ENCODE results near the gene DDA1.

Gene DDA1

GRCh38 chr19:17320435-17320834 lies 11.1 kb downstream of the DDA1 start:
- no peak overlapping the region for H3K4me3 ChIP-seq (ENCODE audit: low read depth in 1 of 2, low read length in 2 of 2)
- no peak overlapping the region for H3K9ac ChIP-seq (ENCODE audit: low read length)
- peaks cover 0 to 4% of the 10 kb centered on the region in 2 donors for H3K27me3 ChIP-seq (ENCODE audit: control insufficient read depth in 1 of 2, insufficient read depth in 2 of 2, low read length in 2 of 2)
- H3K9me3 ChIP-seq (ENCODE audit: low read length): no peaks in the 10 kb centered on the region
- H3K4me1 ChIP-seq (ENCODE audit: insufficient read depth, low read length): no peaks in the 10 kb centered on the region
- no peak overlapping the region for H3K27ac ChIP-seq (ENCODE audit: low read depth, low read length)
- peaks cover 19% of the 10 kb centered on the region for H3K36me3 ChIP-seq (ENCODE audit: insufficient read depth, low read length)

- H3K36me3 ChIP-seq (ENCODE audit: insufficient read depth, low read length): peaks cover 13% of the 10 kb centered on the region
- no peak overlapping the region for H3K27ac ChIP-seq (ENCODE audit: low read depth, low read length)
- no peak overlapping the region for H3K9ac ChIP-seq (ENCODE audit: low read length)
- H3K4me3 ChIP-seq (ENCODE audit: low read depth in 1 of 2, low read length in 2 of 2): no peak overlapping the region
- H3K4me1 ChIP-seq (ENCODE audit: insufficient read depth, low read length): no peaks in the 10 kb centered on the region
- H3K9me3 ChIP-seq (ENCODE audit: low read length): no peaks in the 10 kb centered on the region
- peaks cover 0 to 4% of the 10 kb centered on the region in 2 donors for H3K27me3 ChIP-seq (ENCODE audit: control insufficient read depth in 1 of 2, insufficient read depth in 2 of 2, low read length in 2 of 2)
These were observed 12.5 kb downstream of the DDA1 start for GRCh38 chr19:17321655-17322489.

- Histone ChIP-seq H3K27me3 (ENCODE audit: control insufficient read depth in 1 of 2, insufficient read depth in 2 of 2, low read length in 2 of 2) (peaks cover 0 to 4% of the 10 kb centered on the region in 2 donors), H3K36me3 (ENCODE audit: insufficient read depth, low read length) (peaks cover 13% of the 10 kb centered on the region), H3K9ac (ENCODE audit: low read length) (no peak overlapping the region), H3K4me3 (ENCODE audit: low read depth in 1 of 2, low read length in 2 of 2) (no peak overlapping the region), H3K4me1 (ENCODE audit: insufficient read depth, low read length) (no peaks in the 10 kb centered on the region), H3K27ac (ENCODE audit: low read depth, low read length) (no peak overlapping the region), H3K9me3 (ENCODE audit: low read length) (no peaks in the 10 kb centered on the region)
These were observed 13.5 kb downstream of the DDA1 start for GRCh38 chr19:17322854-17323253.

GRCh38 chr19:17323300-17323963 lies 14.1 kb downstream of the DDA1 start:
- no peak overlapping the region for H3K9ac ChIP-seq (ENCODE audit: low read length)
- peaks cover 0 to 4% of the 10 kb centered on the region in 2 donors for H3K27me3 ChIP-seq (ENCODE audit: control insufficient read depth in 1 of 2, insufficient read depth in 2 of 2, low read length in 2 of 2)
- H3K4me1 ChIP-seq (ENCODE audit: insufficient read depth, low read length): no peaks in the 10 kb centered on the region
- H3K4me3 ChIP-seq (ENCODE audit: low read depth in 1 of 2, low read length in 2 of 2): no peak overlapping the region
- no peak overlapping the region for H3K27ac ChIP-seq (ENCODE audit: low read depth, low read length)
- no peaks in the 10 kb centered on the region for H3K9me3 ChIP-seq (ENCODE audit: low read length)
- peaks cover 13% of the 10 kb centered on the region for H3K36me3 ChIP-seq (ENCODE audit: insufficient read depth, low read length)

- Histone ChIP-seq H3K27ac (ENCODE audit: low read depth, low read length) (no peak overlapping the region), H3K9me3 (ENCODE audit: low read length) (no peaks in the 10 kb centered on the region), H3K4me1 (ENCODE audit: insufficient read depth, low read length) (no peaks in the 10 kb centered on the region), H3K27me3 (ENCODE audit: control insufficient read depth in 1 of 2, insufficient read depth in 2 of 2, low read length in 2 of 2) (peaks cover 0 to 7% of the 10 kb centered on the region in 2 donors), H3K36me3 (ENCODE audit: insufficient read depth, low read length) (peaks cover 13% of the 10 kb centered on the region), H3K4me3 (ENCODE audit: low read depth in 1 of 2, low read length in 2 of 2) (no peak overlapping the region), H3K9ac (ENCODE audit: low read length) (no peak overlapping the region)
These were observed 14.6 kb downstream of the DDA1 start for GRCh38 chr19:17323964-17324332.

GRCh38 chr19:17324357-17325114 lies 15.2 kb downstream of the DDA1 start:
- Histone ChIP-seq H3K9ac (ENCODE audit: low read length) (no peak overlapping the region), H3K4me3 (ENCODE audit: low read depth in 1 of 2, low read length in 2 of 2) (no peak overlapping the region), H3K27ac (ENCODE audit: low read depth, low read length) (no peak overlapping the region), H3K27me3 (ENCODE audit: control insufficient read depth in 1 of 2, insufficient read depth in 2 of 2, low read length in 2 of 2) (peaks cover 0 to 13% of the 10 kb centered on the region in 2 donors), H3K36me3 (ENCODE audit: insufficient read depth, low read length) (peaks cover 13% of the 10 kb centered on the region), H3K9me3 (ENCODE audit: low read length) (no peaks in the 10 kb centered on the region), H3K4me1 (ENCODE audit: insufficient read depth, low read length) (no peaks in the 10 kb centered on the region)

GRCh38 chr19:17325133-17325532 lies 15.8 kb downstream of the DDA1 start:
- Histone ChIP-seq H3K27me3 (ENCODE audit: control insufficient read depth in 1 of 2, insufficient read depth in 2 of 2, low read length in 2 of 2) (peaks cover 0 to 19% of the 10 kb centered on the region in 2 donors), H3K36me3 (ENCODE audit: insufficient read depth, low read length) (peaks cover 7% of the 10 kb centered on the region), H3K4me3 (ENCODE audit: low read depth in 1 of 2, low read length in 2 of 2) (no peak overlapping the region), H3K27ac (ENCODE audit: low read depth, low read length) (no peak overlapping the region), H3K9me3 (ENCODE audit: low read length) (no peaks in the 10 kb centered on the region), H3K4me1 (ENCODE audit: insufficient read depth, low read length) (no peaks in the 10 kb centered on the region), H3K9ac (ENCODE audit: low read length) (no peak overlapping the region)

- H3K9ac ChIP-seq (ENCODE audit: low read length): no peak overlapping the region
- no peak overlapping the region for H3K27ac ChIP-seq (ENCODE audit: low read depth, low read length)
- H3K36me3 ChIP-seq (ENCODE audit: insufficient read depth, low read length): no peaks in the 10 kb centered on the region
- H3K27me3 ChIP-seq (ENCODE audit: control insufficient read depth in 1 of 2, insufficient read depth in 2 of 2, low read length in 2 of 2): peaks cover 0 to 27% of the 10 kb centered on the region in 2 donors
- no peak overlapping the region for H3K4me3 ChIP-seq (ENCODE audit: low read depth in 1 of 2, low read length in 2 of 2)
- H3K4me1 ChIP-seq (ENCODE audit: insufficient read depth, low read length): no peaks in the 10 kb centered on the region
- H3K9me3 ChIP-seq (ENCODE audit: low read length): no peaks in the 10 kb centered on the region
These were observed 16.7 kb downstream of the DDA1 start for GRCh38 chr19:17325881-17326594.

GRCh38 chr19:17326595-17326966 lies 17.2 kb downstream of the DDA1 start:
- Histone ChIP-seq H3K27ac (ENCODE audit: low read depth, low read length) (no peak overlapping the region), H3K9me3 (ENCODE audit: low read length) (no peaks in the 10 kb centered on the region), H3K36me3 (ENCODE audit: insufficient read depth, low read length) (no peaks in the 10 kb centered on the region), H3K4me3 (ENCODE audit: low read depth in 1 of 2, low read length in 2 of 2) (no peak overlapping the region), H3K9ac (ENCODE audit: low read length) (no peak overlapping the region), H3K4me1 (ENCODE audit: insufficient read depth, low read length) (no peaks in the 10 kb centered on the region), H3K27me3 (ENCODE audit: control insufficient read depth in 1 of 2, insufficient read depth in 2 of 2, low read length in 2 of 2) (peaks cover 0 to 27% of the 10 kb centered on the region in 2 donors)

- no peak overlapping the region for H3K9ac ChIP-seq (ENCODE audit: low read length)
- H3K36me3 ChIP-seq (ENCODE audit: insufficient read depth, low read length): no peaks in the 10 kb centered on the region
- H3K27ac ChIP-seq (ENCODE audit: low read depth, low read length): no peak overlapping the region
- H3K4me3 ChIP-seq (ENCODE audit: low read depth in 1 of 2, low read length in 2 of 2): no peak overlapping the region
- H3K27me3 ChIP-seq (ENCODE audit: control insufficient read depth in 1 of 2, insufficient read depth in 2 of 2, low read length in 2 of 2): peaks cover 0 to 27% of the 10 kb centered on the region in 2 donors
- no peaks in the 10 kb centered on the region for H3K9me3 ChIP-seq (ENCODE audit: low read length)
- no peaks in the 10 kb centered on the region for H3K4me1 ChIP-seq (ENCODE audit: insufficient read depth, low read length)
These were observed 17.8 kb downstream of the DDA1 start for GRCh38 chr19:17327068-17327653.
